Colonic mucosa (tissue), 4 donors: ENCODE data around the gene ARL15. TPM values are rescaled to one million over a fixed set of nuclear protein-coding genes. Genes with fewer than 3 reads are reported as not detected.
A peak's percentile ranks its signal among the peaks of the same experiment; 100 is the strongest.

Experiments used
- DNase-seq: peaks from one replicate; pipeline ENCODE4 v3.0.0-alpha.2; 2020
- H3K27ac ChIP-seq: fragments of 200-600 bp; one replicate; pipeline ENCODE4 v1.8.0; 2021
- H3K27me3 ChIP-seq: fragments of 200-600 bp; one replicate; pipeline ENCODE4 v1.8.0; 2021
- H3K36me3 ChIP-seq: fragments of 200-600 bp; one replicate; pipeline ENCODE4 v1.8.0; 2021
- H3K4me1 ChIP-seq: fragments of 200-600 bp; one replicate; pipeline ENCODE4 v1.8.0; 2021; ENCODE audit warnings: mild to moderate bottlenecking
- H3K4me3 ChIP-seq: fragments of 200-600 bp; one replicate; pipeline ENCODE4 v1.8.0; 2021
- H3K9ac ChIP-seq, 2 donors: one replicate each; pipeline ENCODE4 v1.7.0; 2013; ENCODE audit warnings: control low read depth in 2 of 2, low read depth in 2 of 2, low read length in 2 of 2
- H3K9me3 ChIP-seq: fragments of 200-600 bp; one replicate; pipeline ENCODE4 v1.8.0; 2021
- CTCF ChIP-seq: fragments of 200-600 bp; IDR thresholded peaks from one replicate; pipeline ENCODE4 v1.8.0; 2022; ENCODE audit warnings: antibody characterized with exemption, mild to moderate bottlenecking
- intact Hi-C: fragments of 100-400 bp; cut with DNase I; formaldehyde crosslinking; loops from one replicate; pipeline ENCODE4 v1.14.1; 2022
- total RNA-seq, 2 donors: library from RNA; stranded (reverse); fragmentation: NEBNext Ultra II Directional in 1 of 2; extraction: Animal tissue kit (Norgen Biotek cat#: 25700) in 1 of 2; gene quantifications; one replicate each; pipeline ENCODE4 v1.2.1, GENCODE V29; 2021
- donor health status: healthy.
- donor health status: DM: no; HTN: no; CAD: no.
- donor health status: DM: no; HTN: no; CAD: no.

ARL15 gene
- total RNA-seq, 2 donors from 2014 or later: 18.4 to 35.1 TPM

- Histone ChIP-seq H3K9me3 (no peaks in the 10 kb centered on the region), H3K4me1 (no peaks in the 10 kb centered on the region), H3K9ac (no peak overlapping the region), H3K4me3 (no peak overlapping the region), H3K27ac (no peak overlapping the region), H3K27me3 (no peaks in the 10 kb centered on the region), H3K36me3 (no peaks in the 10 kb centered on the region)
- TF ChIP-seq CTCF: peak; percentile 14
- DNase-seq: no peak
- intact Hi-C loops: loop anchor here (5.0 kb wide), 1 partner anchor 163 kb away; no protein-coding TSS in a partner anchor
Measured at GRCh38 chr5:54254482-54255198, 55.7 kb downstream of the ARL15 start.

- H3K4me1 ChIP-seq: no peaks in the 10 kb centered on the region
- H3K27me3 ChIP-seq: no peaks in the 10 kb centered on the region
- H3K4me3 ChIP-seq: no peak overlapping the region
- DNase-seq: no peak
- TF ChIP-seq CTCF: no peak
- H3K9me3 ChIP-seq: no peaks in the 10 kb centered on the region
- no peak overlapping the region for H3K9ac ChIP-seq
- H3K36me3 ChIP-seq: no peaks in the 10 kb centered on the region
- intact Hi-C loops: loop anchor here (5.0 kb wide), 1 partner anchor 165 kb away; no protein-coding TSS in a partner anchor
- H3K27ac ChIP-seq: no peak overlapping the region
Measured at GRCh38 chr5:54251981-54252380, 58.4 kb downstream of the ARL15 start.

- H3K27ac ChIP-seq: no peak overlapping the region
- no peak overlapping the region for H3K9ac ChIP-seq
- H3K4me1 ChIP-seq: no peaks in the 10 kb centered on the region
- no peaks in the 10 kb centered on the region for H3K36me3 ChIP-seq
- no peak for TF ChIP-seq CTCF
- no peaks in the 10 kb centered on the region for H3K9me3 ChIP-seq
- H3K4me3 ChIP-seq: no peak overlapping the region
- DNase-seq: peak; percentile 53
- intact Hi-C loops: loop anchor here (5.0 kb wide), 1 partner anchor 168 kb away; no protein-coding TSS in a partner anchor
- no peaks in the 10 kb centered on the region for H3K27me3 ChIP-seq
Measured at GRCh38 chr5:54249210-54250028, 61.0 kb downstream of the ARL15 start.

- Histone ChIP-seq H3K4me3 (no peak overlapping the region), H3K9ac (no peak overlapping the region), H3K27me3 (no peaks in the 10 kb centered on the region), H3K36me3 (no peaks in the 10 kb centered on the region), H3K9me3 (no peaks in the 10 kb centered on the region), H3K27ac (no peak overlapping the region), H3K4me1 (no peaks in the 10 kb centered on the region)
- DNase-seq: no peak
- intact Hi-C loops: no loop called here
- no peak for TF ChIP-seq CTCF
Measured at GRCh38 chr5:54247226-54247625, 63.1 kb downstream of the ARL15 start.

GRCh38 chr5:54243483-54244080, 66.8 kb downstream of the ARL15 start:
- no peak overlapping the region for H3K27ac ChIP-seq
- TF ChIP-seq CTCF: peak; percentile 53

More at GRCh38 chr5:54243483-54244080, 66.8 kb downstream of the ARL15 start:
- H3K9me3 ChIP-seq: no peaks in the 10 kb centered on the region
- no peak overlapping the region for H3K4me3 ChIP-seq
- H3K9ac ChIP-seq: no peak overlapping the region
- DNase-seq: no peak
- no peaks in the 10 kb centered on the region for H3K36me3 ChIP-seq
- intact Hi-C loops: loop anchor here (5.0 kb wide), 2 partner anchors 179 to 249 kb away; no protein-coding TSS in a partner anchor
- H3K27me3 ChIP-seq: no peaks in the 10 kb centered on the region
- no peaks in the 10 kb centered on the region for H3K4me1 ChIP-seq
